ENCODE results near the gene SGTA.

SGTA gene

DNA sequence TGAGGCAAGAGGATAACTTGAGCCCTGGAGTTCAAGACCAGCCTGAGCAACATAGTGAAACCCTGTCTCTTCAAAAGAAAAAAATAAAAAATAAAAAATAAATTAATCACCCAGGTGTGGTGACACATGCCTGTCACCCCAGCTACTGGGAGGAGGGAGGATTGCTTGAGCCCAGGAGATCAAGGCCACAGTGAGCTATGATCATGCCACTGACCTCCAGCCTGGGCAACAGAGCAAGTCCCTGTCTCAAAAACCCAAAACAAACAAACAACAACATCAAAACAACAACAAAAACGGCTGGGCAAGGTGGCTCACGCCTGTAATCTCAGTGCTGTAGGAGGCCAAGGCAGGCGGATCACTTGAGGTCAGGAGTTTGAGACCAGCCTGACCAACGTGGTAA lies 39.0 kb downstream of the SGTA start:
- no peak for DNase-seq

DNA sequence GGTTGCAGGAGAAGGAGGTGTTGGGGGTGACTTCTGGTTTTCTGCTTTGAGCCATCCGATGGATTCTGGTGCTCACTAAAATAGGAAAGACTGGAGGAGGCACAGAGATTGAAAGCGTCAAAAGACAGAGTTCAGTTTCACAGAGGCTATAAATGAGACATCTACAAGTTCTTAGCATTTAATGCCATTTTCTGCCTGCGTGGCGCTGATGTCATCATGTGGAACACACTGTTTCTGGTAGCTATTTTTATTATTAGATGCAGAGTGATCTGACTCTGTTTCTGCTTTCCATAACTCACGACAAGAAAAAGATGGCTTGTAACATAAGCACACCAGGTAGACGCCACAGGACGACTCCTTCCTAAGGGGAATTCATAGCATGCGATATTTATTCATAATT lies 40.0 kb downstream of the SGTA start:
- DNase-seq, result no peak

DNA sequence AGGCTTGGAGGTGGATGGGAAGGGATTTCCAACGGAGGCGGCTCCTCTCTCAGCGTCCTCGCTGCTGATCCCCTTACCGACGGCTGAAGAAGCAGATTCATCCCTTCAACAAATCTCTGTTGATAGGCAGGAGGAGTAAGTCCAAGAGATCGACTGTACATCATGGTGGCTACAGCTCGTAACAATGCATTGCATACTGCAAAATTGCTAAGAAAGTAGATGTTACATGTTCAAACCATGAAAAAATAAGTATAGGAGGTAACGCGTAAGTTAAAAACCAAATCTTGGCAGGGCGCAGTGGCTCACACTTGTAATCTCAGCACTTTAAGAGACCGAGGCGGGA lies 42.8 kb downstream of the SGTA start:
- no peak for DNase-seq

DNA sequence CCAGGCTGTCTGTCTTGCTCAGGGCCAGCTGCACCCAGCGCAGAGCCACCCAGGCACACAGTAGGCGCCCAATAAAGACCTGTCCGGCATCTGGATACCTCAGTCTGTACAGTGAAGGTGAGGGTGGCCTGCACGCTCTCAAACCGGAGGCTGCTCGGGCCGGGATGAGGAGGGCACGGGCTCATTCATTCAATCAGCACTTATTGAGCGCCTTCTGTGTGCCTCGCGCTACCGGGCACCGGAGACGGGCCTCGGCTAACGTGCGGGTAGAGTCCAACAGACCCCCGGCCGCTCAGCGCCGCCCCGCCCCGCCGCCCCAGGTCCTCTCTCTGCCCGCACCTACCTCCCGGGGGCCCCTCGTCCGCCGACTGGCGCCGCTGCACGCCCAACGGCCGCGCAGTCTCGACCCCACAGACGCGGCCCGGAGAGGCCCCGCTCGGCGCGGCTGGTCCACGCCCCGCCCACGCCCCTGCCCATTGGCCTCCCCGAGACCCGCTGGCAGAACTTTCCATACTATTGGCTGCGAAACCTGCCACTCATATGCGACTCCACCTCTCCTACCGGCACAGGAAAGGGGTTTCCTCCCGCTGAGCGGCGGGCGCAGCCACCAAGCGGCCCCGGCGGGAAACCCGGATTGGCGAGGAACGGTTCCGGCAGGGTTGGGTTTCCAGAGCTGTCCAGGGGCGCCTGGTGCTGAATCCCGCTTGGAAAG lies 43.3 kb downstream of the SGTA start, which contains the start of gene SLC39A3:
Gene SLC39A3 (minus strand): TSS at position 416 of the 712 bp plus-strand sequence. CDS start 2,760 bp downstream, outside the sequence.
- peak; percentile 99 for DNase-seq

DNA sequence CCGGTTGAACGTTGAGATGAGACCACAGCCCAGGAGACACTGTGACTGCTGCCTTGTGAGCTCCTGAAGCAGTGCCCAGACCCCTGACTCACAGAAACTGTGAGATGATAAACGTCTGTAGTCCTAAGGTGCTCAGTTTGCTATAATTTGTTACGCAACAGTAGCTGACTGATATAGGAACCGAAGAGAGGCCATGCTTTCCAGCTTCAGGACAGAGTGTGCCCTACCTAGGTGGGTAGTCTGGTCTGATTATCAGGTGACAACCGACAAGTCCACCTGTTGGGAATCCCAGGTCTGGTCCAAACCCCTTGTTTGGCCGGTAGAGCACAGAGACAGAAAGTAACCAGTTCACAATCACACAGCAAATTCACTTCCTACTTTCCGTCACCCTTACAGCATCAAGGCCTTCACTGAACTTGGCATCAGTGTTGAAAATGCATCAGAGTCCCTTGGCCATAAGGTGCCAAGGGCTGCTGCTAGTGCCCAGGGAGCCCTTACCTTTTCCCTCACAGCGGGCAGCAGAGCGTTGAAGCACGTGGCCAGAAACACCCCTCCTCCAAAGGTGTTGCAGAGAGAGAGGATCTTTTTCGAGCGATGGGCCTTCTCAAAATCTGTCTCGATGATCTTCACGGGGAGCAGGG lies 46.4 kb downstream of the SGTA start:
- DNase-seq, result no peak

DNA sequence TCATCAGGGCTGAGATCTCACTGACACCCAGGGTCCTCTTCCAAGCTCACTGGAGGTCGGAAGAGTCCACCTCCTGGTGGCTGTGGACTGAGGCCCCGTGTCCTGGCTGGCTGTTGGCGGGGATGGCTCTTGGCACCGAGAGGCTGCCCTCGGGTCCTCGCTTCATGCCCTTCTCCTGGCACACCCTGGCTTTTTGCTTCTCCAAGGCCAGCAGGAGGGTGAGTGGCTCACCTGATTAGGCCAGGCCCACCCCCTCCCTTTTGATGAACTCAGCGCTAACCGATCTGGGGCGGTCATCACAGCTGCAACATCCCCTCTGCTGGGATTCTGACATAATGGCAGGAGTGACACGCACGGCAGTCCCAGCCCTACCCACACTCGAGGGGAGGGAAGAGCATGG lies 47.7 kb downstream of the SGTA start:
- no peak for DNase-seq

DNA sequence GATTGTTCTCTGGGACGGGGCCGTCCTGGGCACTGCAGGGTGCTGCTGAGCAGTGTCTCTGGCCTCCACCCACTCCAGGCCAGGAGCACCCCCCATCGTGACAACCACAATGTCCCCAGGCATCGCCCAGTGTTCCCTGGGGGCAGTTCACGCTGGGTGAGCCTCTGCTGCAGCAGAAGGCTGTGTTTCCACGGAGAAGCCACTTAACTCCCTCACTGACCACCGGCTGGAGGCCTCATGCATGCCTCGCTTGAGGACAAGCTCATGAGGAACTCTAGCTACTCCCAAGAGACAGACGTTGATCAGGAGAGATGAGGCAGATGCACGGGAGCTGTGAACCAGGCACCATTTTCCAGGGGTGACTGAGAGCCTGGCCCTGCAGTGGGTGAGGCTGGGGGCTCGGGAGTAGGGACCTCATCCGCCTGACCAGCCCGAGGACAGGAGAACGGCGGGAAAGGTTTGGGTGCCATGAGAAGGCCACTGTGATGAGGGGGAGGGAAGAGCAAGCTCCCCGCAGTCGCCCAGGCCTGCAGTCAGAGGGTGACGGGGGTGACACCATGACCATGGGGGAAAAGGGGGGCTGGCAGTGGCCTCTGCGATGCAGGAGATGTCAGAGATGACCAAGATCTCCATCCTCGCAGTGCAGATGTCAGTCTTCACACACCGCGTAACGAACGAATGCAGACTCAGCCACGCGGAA lies 48.3 kb downstream of the SGTA start:
- no peak for DNase-seq

DNA sequence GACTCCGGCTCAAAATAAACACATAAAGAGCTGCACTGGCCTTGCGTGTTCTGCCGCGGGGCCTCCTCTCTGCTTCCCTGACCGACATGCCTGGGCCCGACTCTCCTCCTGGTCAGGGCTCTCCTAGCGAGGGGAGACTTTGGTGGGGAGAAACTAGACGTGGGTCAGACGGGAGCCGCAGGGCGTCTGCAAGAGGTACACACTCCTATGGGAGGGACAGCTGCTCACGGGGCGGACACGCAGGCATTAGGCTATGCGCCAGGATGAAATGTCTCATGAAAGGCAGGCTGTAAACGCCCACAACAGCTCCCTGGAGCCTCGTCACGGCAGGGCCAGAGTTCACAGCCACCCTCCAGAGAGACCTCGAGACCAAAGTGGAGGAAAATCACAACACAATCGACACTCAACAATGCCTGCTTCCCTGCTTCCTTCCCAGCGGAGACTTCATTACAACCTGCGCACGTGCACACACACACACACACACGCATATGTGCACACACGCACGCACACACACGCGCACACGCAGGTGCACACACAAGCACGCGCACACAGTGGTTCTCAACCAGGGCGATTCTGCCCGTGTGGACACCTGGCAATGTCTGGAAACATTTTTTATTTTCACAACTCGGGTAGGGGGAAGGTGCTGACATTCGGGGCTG lies 49.0 kb downstream of the SGTA start:
- no peak for DNase-seq

DNA sequence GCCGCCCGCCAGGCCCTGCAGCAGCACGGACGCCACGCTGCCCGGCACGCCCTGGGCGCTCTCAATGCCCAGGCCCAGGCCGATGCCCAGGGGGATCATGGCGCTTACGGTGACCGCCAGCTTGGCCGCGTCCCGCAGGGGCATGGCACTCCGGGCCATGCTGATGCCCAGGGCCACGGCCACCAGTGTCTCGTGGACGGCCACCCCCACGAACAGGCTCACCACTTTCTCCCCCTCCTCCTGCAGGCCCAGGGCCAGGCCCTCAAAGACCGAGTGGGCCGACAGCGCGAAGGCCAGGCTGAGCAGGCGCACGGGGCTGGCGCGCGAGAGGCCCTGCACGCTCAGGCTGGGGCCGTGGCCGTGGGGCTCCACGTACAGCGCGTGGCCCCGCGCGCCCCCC lies 50.2 kb downstream of the SGTA start:
- no peak for DNase-seq

DNA sequence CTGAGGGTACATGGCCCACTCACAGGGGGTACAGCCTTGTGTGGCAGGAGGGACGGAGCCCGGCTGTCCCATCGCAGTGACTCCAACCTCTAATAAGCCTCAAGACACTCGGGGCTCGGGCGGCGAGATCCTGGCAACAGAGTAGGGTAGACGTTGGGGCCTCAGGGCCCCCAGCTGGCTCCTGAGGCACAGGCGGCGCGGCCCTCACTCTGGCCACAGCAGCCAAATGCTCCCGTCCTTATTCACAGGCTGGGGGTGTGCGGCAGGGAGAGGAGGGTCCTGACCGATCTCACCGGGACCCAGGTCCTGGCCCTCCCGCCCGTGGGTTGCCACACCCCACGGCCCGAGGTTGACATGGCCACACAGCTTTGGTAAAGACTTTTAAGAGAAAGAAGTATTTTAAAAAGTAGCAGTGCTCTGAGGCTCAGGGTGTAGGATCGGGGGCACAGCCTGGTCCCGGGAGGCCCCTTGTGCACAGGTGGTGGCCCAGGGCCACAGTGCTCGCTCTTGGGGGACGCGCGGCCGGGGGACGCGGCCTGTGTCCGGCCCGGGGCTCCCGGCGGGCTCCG lies 50.8 kb downstream of the SGTA start:
- DNase-seq, result no peak

DNA sequence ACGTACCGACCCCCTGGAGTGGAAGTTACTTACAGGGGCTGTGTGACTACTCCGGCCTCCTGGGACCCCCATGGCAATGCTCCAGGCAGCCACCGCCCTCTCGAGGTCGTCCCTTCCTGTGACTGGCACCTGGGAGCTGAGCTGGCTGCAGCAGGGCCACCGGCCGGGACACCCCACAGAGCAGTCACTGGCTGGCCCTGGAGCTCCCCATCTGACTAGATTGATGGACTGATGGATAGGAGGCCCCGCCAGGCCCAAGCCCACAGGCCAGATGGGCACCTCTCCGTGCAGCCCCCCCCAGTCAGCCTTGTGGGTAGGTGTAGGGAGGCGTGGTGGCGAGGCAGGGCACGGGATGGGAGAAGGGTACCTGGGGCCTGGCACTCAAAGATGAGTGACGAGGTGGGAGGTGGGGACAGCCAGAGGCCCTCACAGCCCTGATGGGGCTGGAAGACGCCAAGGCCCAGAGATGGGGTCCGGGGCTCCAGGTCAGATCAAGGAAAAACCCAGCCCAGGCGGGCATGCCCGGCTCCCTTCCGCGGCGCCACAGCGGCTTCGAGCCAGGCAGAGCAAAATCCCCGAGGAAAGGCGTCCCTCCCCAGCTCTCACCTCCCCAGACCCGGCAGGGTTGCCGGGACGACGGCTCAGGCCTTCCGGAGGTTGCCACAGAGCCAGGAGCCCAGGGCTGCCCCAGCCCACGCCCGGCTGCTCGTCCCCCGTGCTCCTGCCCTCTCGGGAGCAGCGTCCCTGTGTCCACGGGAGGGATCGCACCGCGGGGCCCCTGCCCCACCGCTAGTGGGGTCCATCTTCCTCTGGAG lies 51.7 kb downstream of the SGTA start:
- DNase-seq, result no peak

DNA sequence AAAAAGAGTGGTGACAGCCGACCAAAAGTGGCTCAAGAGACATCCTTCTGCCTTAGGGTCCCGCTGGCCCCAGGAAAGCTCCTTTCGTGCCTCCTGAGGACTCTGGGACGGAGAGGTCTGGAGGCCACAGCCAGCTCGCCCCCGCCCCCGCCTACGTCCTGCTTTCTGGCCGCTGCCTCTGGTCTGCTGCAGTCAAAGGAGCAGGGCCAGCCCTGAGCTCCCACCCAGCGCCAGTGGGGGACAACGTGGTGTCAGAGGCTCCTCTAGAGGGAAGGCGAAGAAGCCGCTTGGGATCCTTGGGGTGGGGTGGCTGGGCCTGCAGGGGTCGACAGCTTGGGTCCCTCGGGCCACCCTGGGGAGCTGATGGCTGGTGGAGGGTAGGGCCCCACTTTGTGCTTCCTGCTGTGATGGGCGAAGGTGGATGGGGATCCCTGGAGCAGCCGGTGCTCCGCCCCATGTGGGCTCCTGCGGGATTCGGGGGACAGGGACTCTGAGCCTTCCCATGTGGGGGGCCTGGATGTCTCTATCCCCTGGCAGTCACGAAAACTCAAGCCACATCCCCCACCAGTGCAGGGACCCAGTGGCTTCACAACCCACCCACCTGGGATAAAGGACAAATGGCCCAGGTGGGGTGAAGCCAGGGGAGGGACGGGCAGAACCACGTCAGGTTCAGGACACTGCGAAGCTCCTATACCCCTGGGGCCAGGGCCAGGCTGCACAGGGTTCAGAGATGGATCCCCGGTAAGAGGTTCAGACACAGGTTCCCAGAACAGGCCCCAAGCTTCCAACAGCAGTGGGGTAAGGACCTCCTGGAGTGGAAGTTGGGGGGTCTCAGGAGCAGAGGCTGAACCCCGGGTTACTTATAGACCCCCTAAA lies 52.9 kb downstream of the SGTA start:
- DNase-seq, result no peak

DNA sequence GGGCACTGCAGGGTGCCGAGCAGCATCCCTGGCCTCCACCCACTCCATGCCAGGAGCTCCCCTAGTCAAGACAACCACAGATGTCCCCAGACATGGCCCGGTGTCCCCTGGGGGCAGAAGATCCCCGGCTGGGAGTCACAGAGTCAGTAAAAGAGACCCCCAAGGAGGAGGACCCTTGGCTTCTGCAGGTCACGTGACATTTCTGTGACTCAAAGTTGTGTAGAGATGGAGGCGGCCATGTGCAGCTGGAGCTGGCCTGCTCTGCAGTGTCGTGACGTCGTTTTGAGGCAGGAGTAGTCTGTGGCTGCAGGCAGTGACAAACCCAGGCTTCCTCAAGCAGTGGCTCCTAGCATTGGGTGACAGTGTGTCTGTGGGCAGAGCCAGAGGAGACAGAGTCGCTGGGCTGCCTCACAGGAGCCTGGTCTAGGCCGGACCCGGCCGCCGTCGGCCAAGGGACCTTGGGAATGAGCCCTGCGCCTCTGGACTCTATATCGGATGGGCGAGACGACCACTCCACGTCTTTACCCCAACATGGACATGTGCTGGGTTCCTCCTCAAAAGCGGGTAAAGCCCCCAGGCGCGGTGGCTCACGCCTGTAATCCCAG lies 54.2 kb downstream of the SGTA start:
- no peak for DNase-seq

DNA sequence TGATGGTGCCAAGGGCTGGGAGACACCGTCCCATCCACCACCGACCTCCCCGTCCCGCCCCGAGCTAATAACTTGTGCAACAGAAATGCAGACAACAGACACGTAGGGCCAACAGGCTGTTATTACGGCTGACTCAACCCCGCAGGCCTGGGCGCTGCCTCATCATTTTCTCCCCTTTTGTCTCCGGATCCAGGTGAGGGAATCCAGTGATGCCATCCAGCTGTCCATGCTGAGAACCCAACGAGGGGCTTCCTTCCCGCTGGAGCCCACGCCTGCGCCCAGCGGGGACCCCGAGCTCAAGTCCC lies 55.5 kb downstream of the SGTA start:
- DNase-seq, result no peak

DNA sequence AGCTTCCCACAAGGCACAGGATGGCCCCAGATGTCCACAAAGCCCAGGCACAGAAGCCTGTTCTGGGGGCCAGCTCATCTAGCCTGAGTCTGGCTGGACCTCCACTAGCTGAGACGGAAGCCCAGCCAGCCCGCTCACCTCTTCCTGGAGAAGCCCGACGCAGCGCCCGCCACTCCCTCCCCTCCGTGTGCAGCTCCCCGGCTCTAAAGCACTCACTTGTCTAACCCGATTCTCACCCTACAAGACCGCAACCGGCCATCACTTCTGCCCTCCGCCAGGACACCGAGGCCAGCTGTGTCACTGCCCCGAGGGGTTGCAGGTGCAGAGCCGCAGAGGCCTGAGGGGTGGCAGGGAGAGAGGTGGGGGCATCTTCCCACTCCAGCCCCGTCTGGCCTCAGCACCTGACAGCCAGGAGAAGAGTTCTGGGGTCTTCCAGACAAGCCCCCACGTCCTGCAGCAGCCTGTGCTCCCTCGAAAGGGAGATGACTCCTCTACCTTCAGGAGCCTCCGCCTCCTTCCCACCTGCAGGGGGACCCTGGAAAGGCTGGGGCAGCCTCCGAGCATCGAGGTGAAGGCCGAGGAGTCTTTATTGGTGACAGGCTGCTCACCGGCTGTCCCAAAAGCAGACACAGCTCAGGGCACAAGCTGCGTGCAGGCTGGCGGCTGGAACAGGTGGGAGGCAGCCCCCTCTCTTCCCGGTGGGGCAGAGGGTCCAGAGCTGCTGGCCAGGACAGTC lies 56.0 kb downstream of the SGTA start:
- no peak for DNase-seq

DNA sequence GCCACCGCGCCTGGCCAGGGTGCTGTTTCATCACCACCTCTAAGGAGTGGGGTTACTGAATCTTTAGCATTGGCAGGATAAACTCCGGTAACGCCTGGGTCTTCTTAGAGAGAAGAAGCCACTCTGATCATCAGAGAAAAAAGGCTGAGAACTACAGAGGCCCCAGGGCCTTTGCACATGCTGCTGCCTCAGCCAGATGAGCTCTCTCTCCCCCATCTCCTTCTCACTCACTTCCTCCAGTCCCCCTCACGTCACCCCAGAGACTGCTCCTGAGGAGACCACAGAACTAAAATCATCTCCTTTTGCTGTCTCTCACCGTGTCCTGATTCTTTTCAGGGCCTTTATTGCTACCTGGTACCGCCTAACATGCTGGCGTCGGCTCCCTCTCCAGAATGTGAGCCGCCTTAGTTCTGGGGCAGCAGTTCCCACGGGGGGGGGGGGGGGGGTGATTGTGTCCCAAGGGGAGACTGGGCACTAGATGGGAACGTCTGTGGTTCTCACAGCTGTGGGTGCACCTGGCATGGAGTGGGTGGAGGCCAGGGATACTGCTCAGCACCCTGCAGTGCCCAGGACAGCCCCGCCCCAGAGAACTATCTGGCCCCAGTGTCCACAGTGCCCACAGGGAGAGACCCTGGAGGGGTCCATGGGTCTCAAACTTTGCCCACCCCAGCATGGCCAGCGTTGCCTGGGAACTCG lies 56.8 kb downstream of the SGTA start:
- DNase-seq, result no peak

DNA sequence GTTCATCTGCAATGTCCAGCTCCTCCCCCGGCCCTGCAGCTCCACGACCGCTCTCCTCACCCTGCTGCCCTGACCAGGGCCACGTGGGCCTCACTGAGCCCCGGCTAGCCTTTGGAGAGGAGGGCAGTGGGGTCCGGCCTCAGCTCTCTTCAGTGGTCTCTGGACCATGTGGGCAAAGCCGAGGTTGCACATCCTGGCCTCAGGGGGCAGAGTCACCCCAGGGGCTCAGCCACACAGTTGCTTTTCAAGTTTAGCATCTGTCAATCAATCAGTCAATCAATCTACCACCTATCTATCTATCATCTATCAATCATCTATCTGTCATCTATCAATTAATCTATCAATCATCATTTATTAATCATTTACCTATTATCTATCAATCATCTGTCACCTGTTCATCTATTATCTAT lies 58.9 kb downstream of the SGTA start:
- no peak for DNase-seq

DNA sequence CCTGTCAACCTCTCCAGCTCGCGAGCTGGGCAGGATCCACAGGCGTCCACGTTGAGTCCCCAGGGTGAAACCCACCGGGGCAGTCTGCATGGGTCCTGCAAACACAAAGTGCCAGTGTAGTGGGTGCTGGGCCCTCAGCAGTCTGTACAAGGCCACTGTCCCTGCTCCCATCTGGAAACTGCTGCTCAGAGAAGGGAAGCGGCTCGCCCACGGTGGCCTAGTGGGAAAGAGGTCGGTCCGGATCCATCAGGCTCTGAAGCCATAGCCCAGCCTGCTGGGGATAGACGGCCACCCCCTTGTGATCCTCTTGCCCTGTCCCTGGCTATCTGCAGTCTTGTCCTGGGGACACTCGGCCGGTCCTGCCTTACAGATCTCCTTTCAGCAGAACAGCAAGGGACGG lies 59.3 kb downstream of the SGTA start:
- DNase-seq, result no peak

DNA sequence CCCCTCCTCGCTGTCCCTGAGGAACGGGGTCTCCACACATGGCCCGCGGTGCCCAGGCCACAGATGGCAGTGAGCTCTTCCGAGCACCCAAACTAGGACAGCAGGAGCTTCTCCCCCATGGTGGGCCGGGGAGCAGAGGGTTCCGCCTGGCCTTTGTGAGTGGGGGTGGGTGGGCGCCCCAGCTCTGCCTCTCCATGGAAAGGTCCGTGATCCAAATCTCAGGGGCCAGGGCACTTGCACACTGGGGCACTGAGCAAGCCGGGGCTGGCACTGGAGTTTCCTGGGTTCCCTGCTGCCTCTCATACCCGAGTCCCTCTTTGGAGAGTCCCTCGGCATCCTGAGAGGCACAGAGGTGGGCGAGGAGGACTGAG lies 59.7 kb downstream of the SGTA start:
- DNase-seq, result no peak

Data from fibroblast of skin of right biceps (primary cell).